HepG2 (cell line): ENCODE data around the gene MAP3K3. TPM values are rescaled to one million over a fixed set of nuclear protein-coding genes. Genes with fewer than 3 reads are reported as not detected.

Experiments used
- ATAC-seq: fragments of 200-7000 bp; cut with Tn5 transposase; 3 replicates; pipeline ENCODE4 v1.9.1; 2020; ENCODE audit warnings: mild to moderate bottlenecking, moderate library complexity
- BruUV-seq: library from RNA; stranded (reverse); fragments of 400-500 nt; replicated peaks from 2 replicates; lab custom pipeline; 2021; lab: Mats Ljungman, UMichigan
- CTCF ChIA-PET: fragments of 300-600 bp; formaldehyde crosslinking; extraction: SDS; loops from one replicate; lab custom pipeline; 2021; ENCODE audit warnings: low total read pairs, inconsistent platforms, low intra/inter-chr PET ratio; lab: Yijun Ruan, JAX
- POLR2A ChIA-PET: fragments of 350-600 bp; sonication (Branson Sonifier 250); formaldehyde crosslinking; loops from one replicate; lab custom pipeline; 2020; ENCODE audit warnings: antibody characterized with exemption, inconsistent platforms; lab: Yijun Ruan, JAX
- DNase-seq: peaks from one replicate; pipeline ENCODE4 v3.0.0-alpha.2; 2015; ENCODE audit warnings: low spot score
- FAIRE-seq: peaks from 3 replicates; lab custom pipeline; 2011; peaks lifted over from hg19 to GRCh38; lab: Jason Lieb, UNC
- H2AFZ ChIP-seq: one replicate; pipeline ENCODE4 v1.6.1; 2011; ENCODE audit warnings: low read length, inconsistent platforms
- H3K27ac ChIP-seq: fragments of 300-600 bp; 3 replicates; pipeline ENCODE4 v1.8.0; 2011; ENCODE audit warnings: mixed run types, mild to moderate bottlenecking, mixed read lengths, low read length, inconsistent platforms; ENCODE audit not compliant: insufficient read depth; ENCODE audit errors: extremely low read length
- H3K27me3 ChIP-seq, 2 experiments: fragments of 200-600 bp in 1 of 2; 2 replicates in 1 of 2; 3 replicates in 1 of 2; pipeline versions ENCODE4 v1.6.0 to v1.8.0; 2011; ENCODE audit warnings: low read length in 2 of 2, mild to moderate bottlenecking in 2 of 2, moderate library complexity in 2 of 2, inconsistent platforms in 1 of 2; ENCODE audit not compliant: insufficient read depth in 2 of 2, control insufficient read depth in 1 of 2
- H3K36me3 ChIP-seq, 2 experiments: fragments of 200-600 bp in 1 of 2; replicated peaks in 1 of 2; 2 replicates in 1 of 2; 3 replicates in 1 of 2; pipeline versions ENCODE4 v1.5.1 to v1.8.0; 2011; ENCODE audit warnings: low read length in 2 of 2, inconsistent platforms in 1 of 2; ENCODE audit not compliant: insufficient read depth in 2 of 2, control insufficient read depth in 1 of 2
- H3K4me1 ChIP-seq: 2 replicates; pipeline ENCODE4 v1.5.1; 2012; ENCODE audit warnings: low read length, inconsistent platforms; ENCODE audit not compliant: insufficient read depth
- H3K4me2 ChIP-seq: 2 replicates; pipeline ENCODE4 v1.6.0; 2011; ENCODE audit warnings: low read depth, low read length, inconsistent platforms
- H3K4me3 ChIP-seq, 3 experiments: fragments of 200-600 bp in 1 of 3; sonication (generic), shearing (Covaris generic) in 1 of 3; replicated peaks in 1 of 3; 2 replicates each; pipeline ENCODE4 v1.5.1; 2011 to 2016; ENCODE audit warnings: low read length in 3 of 3, inconsistent platforms in 2 of 3, low read depth in 2 of 3, mild to moderate bottlenecking in 2 of 3, control low read depth in 1 of 3, mixed read lengths in 1 of 3; ENCODE audit not compliant: insufficient read depth in 1 of 3
- H3K79me2 ChIP-seq: one replicate; pipeline ENCODE4 v1.6.1; 2011; ENCODE audit warnings: low read length, inconsistent platforms; ENCODE audit not compliant: insufficient read depth
- H3K9ac ChIP-seq: 2 replicates; pipeline ENCODE4 v1.6.0; 2011; ENCODE audit warnings: mild to moderate bottlenecking, low read depth, low read length, inconsistent platforms; ENCODE audit not compliant: insufficient read depth
- H3K9me3 ChIP-seq: 2 replicates; pipeline ENCODE4 v1.5.1; 2012; ENCODE audit warnings: mild to moderate bottlenecking, low read length
- H4K20me1 ChIP-seq: 2 replicates; pipeline ENCODE4 v1.6.0; 2011; ENCODE audit warnings: inconsistent platforms, mild to moderate bottlenecking, low read length, moderate library complexity; ENCODE audit not compliant: insufficient read depth
- ATAD3A ChIP-seq: sonication (generic); formaldehyde crosslinking; IDR thresholded peaks from 2 replicates; pipeline ENCODE4 v1.4.0; 2020; ENCODE audit warnings: missing genetic modification reagents
- NCOA1 ChIP-seq: sonication (generic); formaldehyde crosslinking; IDR thresholded peaks from 2 replicates; pipeline ENCODE4 v1.9.0; 2021; ENCODE audit warnings: missing genetic modification reagents
- PHF8 ChIP-seq: sonication (generic); formaldehyde crosslinking; IDR thresholded peaks from 2 replicates; pipeline ENCODE4 v1.5.0; 2020; ENCODE audit warnings: missing genetic modification reagents
- POGK ChIP-seq: sonication (generic); formaldehyde crosslinking; conservative IDR thresholded peaks from 2 replicates; pipeline ENCODE4 v1.8.0; 2022; ENCODE audit warnings: mild to moderate bottlenecking, moderate library complexity, missing genetic modification reagents
- RFXAP ChIP-seq: sonication (generic); formaldehyde crosslinking; IDR thresholded peaks from 2 replicates; pipeline ENCODE4 v1.4.0; 2020; ENCODE audit warnings: missing genetic modification reagents, borderline replicate concordance
- SMAD3 ChIP-seq: sonication (generic); formaldehyde crosslinking; IDR thresholded peaks from 2 replicates; pipeline ENCODE4 v1.4.0; 2020; ENCODE audit warnings: missing genetic modification reagents
- TEAD2 ChIP-seq: sonication (generic); formaldehyde crosslinking; IDR thresholded peaks from 2 replicates; pipeline ENCODE4 v1.9.0; 2021; ENCODE audit warnings: missing genetic modification reagents
- THYN1 ChIP-seq: sonication (generic); formaldehyde crosslinking; IDR thresholded peaks from 2 replicates; pipeline ENCODE4 v1.8.1; 2023; ENCODE audit warnings: low read depth, mild to moderate bottlenecking, moderate library complexity, missing genetic modification reagents, borderline replicate concordance
- ZBTB1 ChIP-seq: sonication (generic); formaldehyde crosslinking; IDR thresholded peaks from 2 replicates; pipeline ENCODE4 v1.4.0; 2020; ENCODE audit warnings: missing genetic modification reagents, borderline replicate concordance
- ZFYVE20 ChIP-seq: sonication (generic); formaldehyde crosslinking; IDR thresholded peaks from 2 replicates; pipeline ENCODE4 v1.8.0; 2023; ENCODE audit warnings: low read depth, mild to moderate bottlenecking, moderate library complexity, missing genetic modification reagents, borderline replicate concordance
- ZNF205 ChIP-seq: IDR thresholded peaks from 2 replicates; pipeline ENCODE4 v1.6.1; 2018; ENCODE audit warnings: missing biosample characterization, missing genetic modification reagents
- ZNF296 ChIP-seq: sonication (generic); formaldehyde crosslinking; conservative IDR thresholded peaks from 2 replicates; pipeline ENCODE4 v1.5.0; 2020; ENCODE audit warnings: mild to moderate bottlenecking, missing genetic modification reagents
- ZNF326 ChIP-seq: sonication (generic); formaldehyde crosslinking; IDR thresholded peaks from 2 replicates; pipeline ENCODE4 v1.4.0; 2020; ENCODE audit warnings: missing genetic modification reagents, borderline replicate concordance
- ZNF512 ChIP-seq: sonication (generic); formaldehyde crosslinking; IDR thresholded peaks from 2 replicates; pipeline ENCODE4 v1.4.0; 2020; ENCODE audit warnings: mild to moderate bottlenecking, missing genetic modification reagents
- ZNF652 ChIP-seq: IDR thresholded peaks from 2 replicates; pipeline ENCODE4 v1.6.1; 2016; ENCODE audit warnings: low read depth, borderline replicate concordance
- ZXDC ChIP-seq: sonication (generic); formaldehyde crosslinking; IDR thresholded peaks from 2 replicates; pipeline ENCODE4 v1.5.0; 2020; ENCODE audit warnings: mild to moderate bottlenecking, missing genetic modification reagents
- WGBS: methylation state at CpG from one replicate; pipeline ENCODE4 v1.1.6; 2017; ENCODE audit warnings: low lambda C conversion rate; 5-methylcytosine and 5-hydroxymethylcytosine counted together
- in situ Hi-C: cut with HindIII; loops from 2 replicates; pipeline ENCODE4 v1.10.0; 2017; ENCODE audit warnings: low pct_unique_long_range_greater_than_20kb; ENCODE audit not compliant: extremely low pct_ligation_motif_present
- intact Hi-C: fragments of 100-400 bp; cut with micrococcal nuclease; formaldehyde crosslinking; loops from one replicate; pipeline ENCODE4 v1.10.0; 2022; ENCODE audit not compliant: unreplicated experiment
- polyA plus RNA-seq, 8 experiments: library from polyadenylated mRNA; depleted of rRNA in 3 of 8; stranded (reverse) in 7 of 8; unstranded in 1 of 8; fragments of >200 nt; fragmentation: Illumina TruSeq in 4 of 8; extraction: Trizol in 4 of 8; gene quantifications; 2 replicates each; pipeline versions ENCODE4 v1.2.1 to v1.2.3, GENCODE V29; 2011 to 2016; ENCODE audit warnings: low read depth in 4 of 8, missing spikeins in 1 of 8, mixed read lengths in 1 of 8; ENCODE audit not compliant: insufficient read depth in 1 of 8
- total RNA-seq, 5 experiments: library from RNA; depleted of rRNA; stranded (reverse); fragments of >200 nt; fragmentation: Illumina TruSeq; extraction: Trizol; gene quantifications; 2 replicates each; pipeline ENCODE4 v1.2.3, GENCODE V29; 2016; ENCODE audit warnings: low read depth in 1 of 5
- TF ChIP-seq, protein P1 (sequence below): sonication (generic); formaldehyde crosslinking; IDR thresholded peaks from 2 replicates; pipeline ENCODE4 v1.5.0; 2020; ENCODE audit warnings: missing genetic modification reagents, mild to moderate bottlenecking, borderline replicate concordance
- TF ChIP-seq, protein P2 (sequence below): sonication (generic); formaldehyde crosslinking; IDR thresholded peaks from 2 replicates; pipeline ENCODE4 v1.4.0; 2020; ENCODE audit warnings: missing genetic modification reagents

The MAP3K3 gene
- total and polyA plus RNA-seq, 2 of the 13 experiments (the other 11 are each of a cell fraction or from before 2014, with no cell fraction given) = 17.7 to 21.8 TPM

DNA sequence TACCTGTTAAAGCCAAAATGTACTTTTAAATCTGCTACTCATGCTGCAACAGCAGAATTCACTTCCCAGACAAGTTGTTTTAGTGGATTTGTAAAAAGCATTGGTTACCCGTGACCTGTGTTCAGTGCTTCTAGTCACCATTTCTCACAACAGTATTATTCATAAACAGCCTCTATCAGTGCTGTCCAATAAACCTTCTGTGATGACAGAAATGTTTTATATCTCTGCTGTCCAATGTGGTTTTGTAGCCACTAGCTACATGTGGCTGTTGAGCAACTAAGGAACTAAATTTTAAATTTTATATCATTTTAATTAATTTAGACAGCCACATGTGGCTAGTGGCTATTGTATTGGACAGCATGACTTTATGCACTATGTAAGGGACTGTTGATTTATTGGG, 12.6 kb downstream of the MAP3K3 start:
- ATAC-seq (no peak), DNase-seq (no peak), FAIRE-seq (no peak)
- Histone ChIP-seq H3K4me3 (no peak overlapping the region), H3K4me1 (peaks cover 14% of the 10 kb centered on the region), H3K4me2 (no peak overlapping the region), H3K36me3 (peaks cover 11 to 39% of the 10 kb centered on the region in 2 experiments), H3K27ac (no peak overlapping the region), H4K20me1 (no peaks in the 10 kb centered on the region), H3K9me3 (no peaks in the 10 kb centered on the region), H3K27me3 (no peaks in the 10 kb centered on the region), H2AFZ (no peak overlapping the region), H3K79me2 (no peaks in the 10 kb centered on the region), H3K9ac (no peak overlapping the region)
- TF ChIP-seq, protein P1, sequence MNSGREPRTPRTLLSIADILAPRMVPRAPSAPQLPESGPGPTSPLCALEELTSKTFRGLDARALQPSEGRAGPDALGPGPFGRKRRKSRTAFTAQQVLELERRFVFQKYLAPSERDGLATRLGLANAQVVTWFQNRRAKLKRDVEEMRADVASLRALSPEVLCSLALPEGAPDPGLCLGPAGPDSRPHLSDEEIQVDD (CRISPR knock-in tag) = no peak
- TF ChIP-seq ZBTB1 (CRISPR knock-in tag) (no peak), THYN1 (no peak), ZNF205 (no peak), RFXAP (CRISPR knock-in tag) (no peak), TEAD2 (CRISPR knock-in tag) (no peak), PHF8 (CRISPR knock-in tag) (no peak), ZNF296 (no peak), ZNF326 (CRISPR knock-in tag) (no peak), ATAD3A (no peak), POGK (CRISPR knock-in tag) (no peak), NCOA1 (no peak), ZFYVE20 (CRISPR knock-in tag) (no peak), ZXDC (CRISPR knock-in tag) (no peak), ZNF512 (CRISPR knock-in tag) (no peak), ZNF652 (CRISPR knock-in tag) (no peak), SMAD3 (CRISPR knock-in tag) (no peak)
- TF ChIP-seq, protein P2, sequence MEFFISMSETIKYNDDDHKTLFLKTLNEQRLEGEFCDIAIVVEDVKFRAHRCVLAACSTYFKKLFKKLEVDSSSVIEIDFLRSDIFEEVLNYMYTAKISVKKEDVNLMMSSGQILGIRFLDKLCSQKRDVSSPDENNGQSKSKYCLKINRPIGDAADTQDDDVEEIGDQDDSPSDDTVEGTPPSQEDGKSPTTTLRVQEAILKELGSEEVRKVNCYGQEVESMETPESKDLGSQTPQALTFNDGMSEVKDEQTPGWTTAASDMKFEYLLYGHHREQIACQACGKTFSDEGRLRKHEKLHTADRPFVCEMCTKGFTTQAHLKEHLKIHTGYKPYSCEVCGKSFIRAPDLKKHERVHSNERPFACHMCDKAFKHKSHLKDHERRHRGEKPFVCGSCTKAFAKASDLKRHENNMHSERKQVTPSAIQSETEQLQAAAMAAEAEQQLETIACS (CRISPR knock-in tag) = no peak
- WGBS = 100% methylated on average over 1 of the region's 1 CpG
- CTCF ChIA-PET = no interaction called here
- in situ Hi-C loops (no loop called here), intact Hi-C loops (no loop called here)
- POLR2A ChIA-PET = interaction anchor here (2.3 kb wide), 1 partner anchor 13 kb away, joined by 6 read pairs; the partner anchor contains the start of gene MAP3K3
- BruUV-seq = no TSS peak
